Measurements from ENCODE around the gene RPL10A.

The RPL10A gene

GRCh38 chr6:35489066-35489465 is 20.9 kb downstream of the RPL10A start:
- TF ChIP-seq, protein P1, sequence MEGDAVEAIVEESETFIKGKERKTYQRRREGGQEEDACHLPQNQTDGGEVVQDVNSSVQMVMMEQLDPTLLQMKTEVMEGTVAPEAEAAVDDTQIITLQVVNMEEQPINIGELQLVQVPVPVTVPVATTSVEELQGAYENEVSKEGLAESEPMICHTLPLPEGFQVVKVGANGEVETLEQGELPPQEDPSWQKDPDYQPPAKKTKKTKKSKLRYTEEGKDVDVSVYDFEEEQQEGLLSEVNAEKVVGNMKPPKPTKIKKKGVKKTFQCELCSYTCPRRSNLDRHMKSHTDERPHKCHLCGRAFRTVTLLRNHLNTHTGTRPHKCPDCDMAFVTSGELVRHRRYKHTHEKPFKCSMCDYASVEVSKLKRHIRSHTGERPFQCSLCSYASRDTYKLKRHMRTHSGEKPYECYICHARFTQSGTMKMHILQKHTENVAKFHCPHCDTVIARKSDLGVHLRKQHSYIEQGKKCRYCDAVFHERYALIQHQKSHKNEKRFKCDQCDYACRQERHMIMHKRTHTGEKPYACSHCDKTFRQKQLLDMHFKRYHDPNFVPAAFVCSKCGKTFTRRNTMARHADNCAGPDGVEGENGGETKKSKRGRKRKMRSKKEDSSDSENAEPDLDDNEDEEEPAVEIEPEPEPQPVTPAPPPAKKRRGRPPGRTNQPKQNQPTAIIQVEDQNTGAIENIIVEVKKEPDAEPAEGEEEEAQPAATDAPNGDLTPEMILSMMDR (IDR thresholded peaks at IDR 0.05; ENCODE audit: borderline replicate concordance, control extremely low read depth, extremely low read depth, insufficient read depth, missing control alignments), result no peak
- DNase-seq (ENCODE audit: low spot score), result no peak
- in situ Hi-C loops (cut with MboI; ENCODE audit: low sequenced_read_pairs, unreplicated experiment), result no loop called here

DNA sequence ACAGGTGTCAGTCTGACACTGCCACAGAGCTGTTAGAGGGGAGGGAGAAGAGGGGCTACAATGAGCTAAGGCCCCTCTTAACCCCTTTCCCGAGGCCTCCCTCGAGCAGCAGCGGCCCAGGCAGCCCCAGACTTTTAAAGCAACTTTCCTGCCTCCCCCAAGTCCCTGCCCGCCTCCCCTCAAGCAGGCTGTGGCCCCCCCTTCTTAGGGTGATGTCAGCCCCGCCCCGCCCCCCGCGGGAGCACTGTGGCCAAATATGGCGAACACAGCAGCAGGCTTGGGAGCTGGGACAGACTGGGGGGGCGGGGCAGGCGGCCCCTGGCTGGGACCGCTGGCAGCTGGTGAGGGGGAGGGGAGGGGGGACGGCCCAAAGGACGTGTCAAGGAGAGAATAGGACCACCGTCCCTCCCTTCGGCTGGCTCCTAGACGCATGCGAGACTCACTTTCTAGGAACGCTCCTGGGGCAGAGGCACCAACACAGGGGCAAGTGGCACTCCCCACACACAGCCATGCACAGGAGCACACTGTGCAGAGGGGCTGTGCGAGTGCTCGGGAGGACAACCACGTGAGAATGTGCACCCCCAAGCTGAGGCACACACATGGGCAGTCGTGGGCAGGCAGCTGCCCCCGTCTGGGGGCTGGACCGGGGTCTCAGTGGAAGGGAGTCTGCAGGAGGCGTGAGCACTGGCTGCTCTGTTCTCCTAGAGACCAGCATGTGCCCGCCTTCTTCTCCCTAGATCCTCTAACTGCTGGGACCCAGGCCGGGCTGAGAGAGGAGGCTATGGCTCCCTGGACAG is 22.0 kb downstream of the RPL10A start:
- TF ChIP-seq, protein P1 (IDR thresholded peaks at IDR 0.05; ENCODE audit: borderline replicate concordance, control extremely low read depth, extremely low read depth, insufficient read depth, missing control alignments), result no peak
- DNase-seq (ENCODE audit: low spot score), result no peak
- in situ Hi-C loops (cut with MboI; ENCODE audit: low sequenced_read_pairs, unreplicated experiment), result no loop called here

DNA sequence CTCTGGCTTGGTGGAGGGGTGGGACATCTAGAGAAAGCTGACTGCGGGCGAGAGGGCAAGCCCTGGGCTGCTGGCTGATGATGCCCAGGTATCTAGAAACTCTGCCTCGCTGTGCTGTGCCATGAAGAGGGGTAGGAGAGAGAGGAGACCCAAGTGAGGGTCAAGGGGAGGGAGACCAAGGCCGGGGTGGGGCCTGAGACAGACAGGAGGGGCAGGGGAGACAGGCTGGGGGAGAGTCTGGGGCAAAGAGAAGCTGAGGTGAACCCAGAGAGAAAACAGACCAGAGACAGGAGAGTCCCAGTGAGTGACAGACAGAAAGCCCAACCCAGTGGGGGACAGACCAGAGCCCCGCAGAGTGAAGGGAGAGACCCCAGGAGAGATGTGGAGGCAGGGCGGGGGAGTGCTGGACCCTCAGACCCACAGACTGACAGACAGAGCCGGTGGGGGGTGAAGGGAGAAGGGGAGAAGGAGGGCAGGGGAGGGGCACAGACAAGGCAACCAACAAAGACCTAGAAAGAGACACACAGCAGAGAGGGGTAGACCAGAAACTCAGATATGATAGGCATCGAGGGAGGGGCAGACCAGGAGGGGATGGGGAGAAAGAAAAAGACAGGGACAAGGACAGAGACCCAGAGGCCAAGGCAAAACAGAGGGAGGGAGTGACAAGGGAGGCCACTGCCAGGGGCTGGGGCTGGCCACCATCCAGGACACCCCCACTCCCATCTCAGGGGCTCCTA is 22.8 kb downstream of the RPL10A start:
- TF ChIP-seq, protein P1 (IDR thresholded peaks at IDR 0.05; ENCODE audit: borderline replicate concordance, control extremely low read depth, extremely low read depth, insufficient read depth, missing control alignments), result no peak
- DNase-seq (ENCODE audit: low spot score), result no peak
- in situ Hi-C loops (cut with MboI; ENCODE audit: low sequenced_read_pairs, unreplicated experiment), result no loop called here

- DNase-seq (ENCODE audit: low spot score), result no peak
- TF ChIP-seq, protein P1 (IDR thresholded peaks at IDR 0.05; ENCODE audit: borderline replicate concordance, control extremely low read depth, extremely low read depth, insufficient read depth, missing control alignments), result no peak
- in situ Hi-C loops (cut with MboI; ENCODE audit: low sequenced_read_pairs, unreplicated experiment), result no loop called here
These were observed 23.5 kb downstream of the RPL10A start for GRCh38 chr6:35491558-35492257.

- TF ChIP-seq, protein P1 (IDR thresholded peaks at IDR 0.05; ENCODE audit: borderline replicate concordance, control extremely low read depth, extremely low read depth, insufficient read depth, missing control alignments), result no peak
- no peak for DNase-seq (ENCODE audit: low spot score)
- in situ Hi-C loops (cut with MboI; ENCODE audit: low sequenced_read_pairs, unreplicated experiment), result no loop called here
These were observed 24.2 kb downstream of the RPL10A start for GRCh38 chr6:35492258-35492973.

GRCh38 chr6:35492974-35493284 is 24.7 kb downstream of the RPL10A start:
- TF ChIP-seq, protein P1 (IDR thresholded peaks at IDR 0.05; ENCODE audit: borderline replicate concordance, control extremely low read depth, extremely low read depth, insufficient read depth, missing control alignments), result no peak
- in situ Hi-C loops (cut with MboI; ENCODE audit: low sequenced_read_pairs, unreplicated experiment), result no loop called here
- DNase-seq (ENCODE audit: low spot score), result no peak
